A673 (cell line): ENCODE measurements around the gene EHBP1L1.

ENCODE experiments used
- CTCF ChIP-seq: fragments of 300-800, 200-600 bp; sonication (generic); conservative IDR thresholded peaks from 2 replicates; pipeline ENCODE4 v1.5.1; 2017; ENCODE audit warnings: low read depth, mild to moderate bottlenecking, antibody characterized with exemption, low read length, moderate library complexity, mixed read lengths
- EZH2 ChIP-seq: fragments of 200-600 bp; sonication (generic); IDR thresholded peaks from 2 replicates; pipeline ENCODE4 v1.6.1; 2017; ENCODE audit warnings: borderline replicate concordance, low read depth, mild to moderate bottlenecking, mixed read lengths, antibody characterized with exemption, low read length; ENCODE audit not compliant: poor library complexity, severe bottlenecking

DNA sequence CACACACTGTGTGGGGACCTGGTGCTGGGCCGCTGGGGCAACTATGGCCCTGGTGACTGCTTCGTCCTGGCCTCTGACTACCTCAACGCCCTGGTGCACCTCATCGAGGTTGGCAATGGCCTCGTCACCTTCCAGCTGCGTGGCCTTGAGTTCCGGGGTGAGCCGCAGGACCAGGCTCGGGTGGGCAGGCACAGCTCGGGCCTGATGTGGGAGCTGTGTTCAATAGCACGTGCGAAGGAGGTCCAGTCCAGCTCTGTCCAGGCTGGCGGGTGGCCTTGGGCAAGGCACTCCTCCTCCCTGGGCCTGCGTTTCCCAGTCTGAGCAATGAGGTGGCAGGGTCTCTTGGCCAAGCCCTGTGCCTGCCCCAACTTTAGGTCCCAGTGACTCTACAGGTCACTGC is 53.7 kb downstream of the EHBP1L1 start:
- TF ChIP-seq EZH2 (no peak), CTCF (no peak)
